GM06990 (cell line): ENCODE measurements around the gene SMARCC1.
A peak's percentile ranks its signal among the peaks of the same experiment; 100 is the strongest.
"Not testable (repeated sequence)": the region's sequence is repeated elsewhere in the genome, so short reads cannot be mapped to it uniquely, and the experiment has no call there.

Experiments
- DNase-seq: peaks from one replicate; pipeline ENCODE4 v3.0.0-alpha.2; 2011; ENCODE audit not compliant: insufficient read length; ENCODE audit errors: extremely low read depth
- H3K27me3 ChIP-seq: replicated peaks from 2 replicates; pipeline ENCODE4 v1.6.0; 2011; ENCODE audit warnings: low read length; ENCODE audit not compliant: control insufficient read depth, insufficient read depth
- H3K36me3 ChIP-seq: 2 replicates; pipeline ENCODE4 v1.5.1; 2011; ENCODE audit warnings: low read length; ENCODE audit not compliant: control insufficient read depth, insufficient read depth
- H3K4me3 ChIP-seq: replicated peaks from 2 replicates; pipeline ENCODE4 v1.5.1; 2011; ENCODE audit warnings: low read depth, mild to moderate bottlenecking, control low read depth, low read length
- TF ChIP-seq, protein P1 (sequence below): IDR thresholded peaks from 2 replicates; pipeline ENCODE4 v1.5.1; 2011; ENCODE audit warnings: low read length, control low read depth, mild to moderate bottlenecking, inconsistent platforms; ENCODE audit not compliant: insufficient read depth, poor library complexity, severe bottlenecking

The SMARCC1 gene

DNA sequence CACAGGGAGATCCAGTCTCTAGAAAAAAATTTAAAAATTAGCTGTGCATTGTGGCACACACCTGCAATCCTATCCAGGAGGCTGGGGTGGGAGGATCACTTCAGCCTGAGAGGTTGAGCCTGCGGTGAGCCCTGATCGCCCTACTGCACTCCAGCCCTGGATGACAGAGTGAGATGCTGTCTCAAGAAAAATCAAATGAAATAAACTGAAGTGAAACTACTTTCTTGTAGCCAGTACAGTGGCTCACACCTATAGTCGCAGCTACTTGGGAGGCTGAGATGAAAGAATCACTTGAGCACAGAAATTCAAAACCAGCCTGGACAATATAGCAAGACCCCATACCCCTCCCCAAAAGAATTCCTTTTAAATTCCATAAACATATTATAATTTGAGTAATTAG, 35.4 kb downstream of the SMARCC1 start:
- TF ChIP-seq, protein P1, sequence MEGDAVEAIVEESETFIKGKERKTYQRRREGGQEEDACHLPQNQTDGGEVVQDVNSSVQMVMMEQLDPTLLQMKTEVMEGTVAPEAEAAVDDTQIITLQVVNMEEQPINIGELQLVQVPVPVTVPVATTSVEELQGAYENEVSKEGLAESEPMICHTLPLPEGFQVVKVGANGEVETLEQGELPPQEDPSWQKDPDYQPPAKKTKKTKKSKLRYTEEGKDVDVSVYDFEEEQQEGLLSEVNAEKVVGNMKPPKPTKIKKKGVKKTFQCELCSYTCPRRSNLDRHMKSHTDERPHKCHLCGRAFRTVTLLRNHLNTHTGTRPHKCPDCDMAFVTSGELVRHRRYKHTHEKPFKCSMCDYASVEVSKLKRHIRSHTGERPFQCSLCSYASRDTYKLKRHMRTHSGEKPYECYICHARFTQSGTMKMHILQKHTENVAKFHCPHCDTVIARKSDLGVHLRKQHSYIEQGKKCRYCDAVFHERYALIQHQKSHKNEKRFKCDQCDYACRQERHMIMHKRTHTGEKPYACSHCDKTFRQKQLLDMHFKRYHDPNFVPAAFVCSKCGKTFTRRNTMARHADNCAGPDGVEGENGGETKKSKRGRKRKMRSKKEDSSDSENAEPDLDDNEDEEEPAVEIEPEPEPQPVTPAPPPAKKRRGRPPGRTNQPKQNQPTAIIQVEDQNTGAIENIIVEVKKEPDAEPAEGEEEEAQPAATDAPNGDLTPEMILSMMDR, result no peak
- Histone ChIP-seq H3K36me3 (peaks cover 2% of the 10 kb centered on the region; the same call in 1 of the 2 replicates), H3K4me3 (no peak overlapping the region), H3K27me3 (no peaks in the 10 kb centered on the region)
- peak; percentile 22 for DNase-seq

DNA sequence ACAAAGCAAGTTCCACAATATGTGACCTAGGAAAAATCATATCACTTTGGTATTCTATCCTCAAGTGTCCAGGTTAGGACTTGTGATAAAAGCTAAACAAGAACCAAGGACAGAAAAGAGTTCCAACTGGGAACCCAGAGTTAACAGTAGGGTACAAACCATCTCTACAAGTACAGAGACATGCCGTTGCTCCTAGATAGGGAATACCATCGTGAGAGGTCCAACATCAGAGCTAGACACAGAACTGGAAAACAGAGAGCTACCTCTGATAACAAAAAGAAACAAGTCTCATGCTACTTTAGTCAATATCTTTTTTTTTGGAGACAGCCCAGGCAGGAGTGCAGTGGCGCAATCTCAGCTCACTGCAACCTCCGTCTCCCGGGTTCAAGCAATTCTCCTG, 37.8 kb downstream of the SMARCC1 start:
- Histone ChIP-seq H3K27me3 (no peaks in the 10 kb centered on the region), H3K4me3 (no peak overlapping the region), H3K36me3 (peaks cover 2% of the 10 kb centered on the region; the same call in 1 of the 2 replicates)
- DNase-seq, result no peak
- TF ChIP-seq, protein P1, result no peak

GRCh38 chr3:47743352-47743751, 38.3 kb downstream of the SMARCC1 start:
- not testable (repeated sequence) for H3K36me3 ChIP-seq, H3K4me3 ChIP-seq, H3K27me3 ChIP-seq
- peak; percentile 21 for DNase-seq

DNA sequence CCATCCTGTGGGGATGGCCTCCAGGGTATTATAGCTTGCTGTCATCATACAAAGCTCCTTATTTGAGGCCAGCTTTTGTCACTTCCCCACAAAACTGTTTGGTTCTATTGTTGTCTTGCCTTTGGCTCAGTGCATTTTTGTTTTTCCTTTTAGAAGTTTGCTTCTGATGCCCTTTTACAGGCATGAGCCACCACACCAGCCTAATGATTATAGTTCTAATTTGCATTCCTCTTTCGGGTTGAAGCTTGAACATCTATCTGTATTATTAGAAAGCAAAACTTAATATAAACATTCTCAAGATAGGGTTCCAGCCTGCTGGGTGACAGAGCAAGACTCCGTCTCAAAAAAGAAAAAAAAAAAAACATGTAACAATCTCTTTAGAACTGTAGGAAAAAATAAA, 39.8 kb downstream of the SMARCC1 start:
- H3K36me3 ChIP-seq, result peaks cover 2% of the 10 kb centered on the region; the same call in 1 of the 2 replicates
- peak; percentile 43 for DNase-seq
- H3K27me3 ChIP-seq, result no peaks in the 10 kb centered on the region
- peak overlapping the region; percentile 14 for H3K4me3 ChIP-seq
- TF ChIP-seq, protein P1, result no peak

DNA sequence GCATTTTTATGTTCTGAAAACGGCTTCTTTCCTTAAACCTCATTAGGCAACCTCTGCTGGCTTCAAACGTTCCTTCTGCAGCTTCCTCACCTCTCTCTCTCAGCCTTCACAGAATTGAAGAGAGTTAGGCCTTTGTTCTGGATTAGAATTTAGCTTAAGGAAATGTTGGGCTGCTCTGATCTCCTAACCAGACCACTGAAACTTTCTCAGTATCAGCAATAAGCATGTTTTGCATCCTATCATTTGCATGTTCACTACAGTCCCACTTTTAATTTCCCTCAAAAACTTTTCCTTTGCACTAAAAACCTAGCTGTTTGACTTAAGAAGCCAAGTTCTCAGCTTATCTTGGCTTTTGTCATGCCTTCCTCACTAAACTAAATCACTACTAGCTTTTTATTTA, 49.5 kb downstream of the SMARCC1 start:
- no peaks in the 10 kb centered on the region for H3K27me3 ChIP-seq
- no peak for DNase-seq
- H3K4me3 ChIP-seq, result no peak overlapping the region
- peaks cover 11% of the 10 kb centered on the region for H3K36me3 ChIP-seq
- TF ChIP-seq, protein P1, result no peak

DNA sequence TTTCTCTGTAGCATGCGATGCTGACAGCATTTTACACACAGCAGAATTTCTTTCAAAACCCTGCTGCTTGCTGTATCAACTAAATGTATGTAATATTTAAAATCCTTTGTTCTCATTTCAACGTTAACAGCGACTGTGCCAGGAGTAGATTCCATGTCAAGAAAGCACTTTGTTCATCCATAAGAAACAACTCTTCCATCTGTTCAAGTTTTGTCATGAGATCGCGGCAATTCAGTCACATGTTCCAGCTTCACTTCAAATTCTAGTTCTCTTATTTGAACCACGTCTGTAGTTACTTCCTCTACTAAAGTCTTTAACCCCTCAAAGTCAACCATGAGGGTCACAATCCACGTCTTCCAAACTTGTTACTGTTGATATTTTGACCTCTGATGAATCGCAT, 50.6 kb downstream of the SMARCC1 start:
- H3K36me3 ChIP-seq, result peaks cover 11% of the 10 kb centered on the region
- H3K27me3 ChIP-seq, result no peaks in the 10 kb centered on the region
- DNase-seq, result no peak
- no peak overlapping the region for H3K4me3 ChIP-seq
- TF ChIP-seq, protein P1, result no peak
